Stimulated activated naive CD8-positive, alpha-beta T cell treated with anti-CD3 and anti-CD28 coated beads, Interleukin-15, Interleukin-2, amounts not matched to agents 100 ng/mL and 50 ng/mL, for 24 hours (primary cell): ENCODE measurements around the gene NKD2.

Source experiments
- H3K27ac Mint-ChIP-seq: one replicate; pipeline ENCODE4 v1.8.0; 2021; ENCODE audit warnings: mild to moderate bottlenecking, mixed read lengths
- H3K27me3 Mint-ChIP-seq: one replicate; pipeline ENCODE4 v1.8.0; 2021; ENCODE audit warnings: mixed read lengths
- H3K36me3 Mint-ChIP-seq: one replicate; pipeline ENCODE4 v1.8.0; 2021; ENCODE audit warnings: low read depth, mixed read lengths
- H3K4me1 Mint-ChIP-seq: one replicate; pipeline ENCODE4 v1.8.0; 2021; ENCODE audit warnings: low read depth, mixed read lengths
- H3K4me3 Mint-ChIP-seq: one replicate; pipeline ENCODE4 v1.8.0; 2021; ENCODE audit warnings: mild to moderate bottlenecking, mixed read lengths
- H3K9me3 Mint-ChIP-seq: one replicate; pipeline ENCODE4 v1.8.0; 2021; ENCODE audit warnings: mixed read lengths

The NKD2 gene, protein sequence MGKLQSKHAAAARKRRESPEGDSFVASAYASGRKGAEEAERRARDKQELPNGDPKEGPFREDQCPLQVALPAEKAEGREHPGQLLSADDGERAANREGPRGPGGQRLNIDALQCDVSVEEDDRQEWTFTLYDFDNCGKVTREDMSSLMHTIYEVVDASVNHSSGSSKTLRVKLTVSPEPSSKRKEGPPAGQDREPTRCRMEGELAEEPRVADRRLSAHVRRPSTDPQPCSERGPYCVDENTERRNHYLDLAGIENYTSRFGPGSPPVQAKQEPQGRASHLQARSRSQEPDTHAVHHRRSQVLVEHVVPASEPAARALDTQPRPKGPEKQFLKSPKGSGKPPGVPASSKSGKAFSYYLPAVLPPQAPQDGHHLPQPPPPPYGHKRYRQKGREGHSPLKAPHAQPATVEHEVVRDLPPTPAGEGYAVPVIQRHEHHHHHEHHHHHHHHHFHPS

DNA sequence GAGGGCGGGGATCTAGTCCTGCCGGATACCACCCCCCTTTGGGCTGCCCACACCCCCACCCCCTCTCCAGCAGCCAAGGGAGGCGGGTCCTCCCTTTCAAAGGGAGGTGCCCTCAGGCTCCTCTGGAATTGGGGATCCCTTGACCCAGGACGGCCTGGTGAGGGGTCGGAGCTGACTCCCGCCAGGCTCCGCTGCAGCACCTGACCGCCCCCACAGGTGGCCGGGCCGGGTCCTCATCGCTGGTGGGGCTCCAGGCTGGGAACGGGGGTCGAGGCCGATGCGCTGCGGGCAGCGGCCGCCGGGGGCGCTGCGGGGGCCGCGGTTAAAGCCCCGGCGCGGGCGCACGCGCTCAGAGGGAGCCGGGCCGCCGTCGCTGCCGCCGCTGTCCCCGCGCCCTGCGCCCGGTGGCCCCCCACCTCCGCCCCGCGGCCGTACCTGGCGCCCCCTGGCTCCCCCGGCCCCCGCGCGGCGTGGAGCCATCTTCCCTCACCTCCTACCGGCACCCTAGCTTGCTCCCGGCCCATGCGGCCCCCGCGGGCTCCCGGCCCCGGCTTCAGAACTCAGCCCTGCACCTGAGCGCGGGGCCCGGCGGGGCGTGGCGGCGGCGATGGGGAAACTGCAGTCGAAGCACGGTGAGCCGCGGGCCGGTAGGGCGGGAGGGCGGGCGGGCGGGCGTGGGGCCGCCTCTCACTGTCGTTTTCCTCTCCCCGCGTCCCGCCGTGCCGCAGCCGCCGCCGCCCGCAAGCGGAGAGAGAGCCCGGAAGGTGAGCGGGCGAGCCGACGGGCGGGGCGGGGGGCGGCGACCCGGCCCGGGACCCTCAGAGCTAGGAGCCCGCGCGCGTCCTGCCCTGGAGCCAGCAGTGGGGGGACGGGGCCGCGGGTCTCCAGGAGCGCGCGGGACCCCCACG lies at the start of gene NKD2:
Gene NKD2 (plus strand): TSS at position 352 of the 908 bp plus-strand sequence. CDS start 256 bp downstream, at position 608.
- Mint-ChIP-seq H3K27me3 (peaks cover 53% of the 10 kb centered on the region), H3K4me1 (peaks cover 24% of the 10 kb centered on the region), H3K27ac (no peak within 1 kb of the TSS), H3K9me3 (no peaks in the 10 kb centered on the region), H3K4me3 (peak within 1 kb of the TSS; percentile 6), H3K36me3 (no peaks in the 10 kb centered on the region)

DNA sequence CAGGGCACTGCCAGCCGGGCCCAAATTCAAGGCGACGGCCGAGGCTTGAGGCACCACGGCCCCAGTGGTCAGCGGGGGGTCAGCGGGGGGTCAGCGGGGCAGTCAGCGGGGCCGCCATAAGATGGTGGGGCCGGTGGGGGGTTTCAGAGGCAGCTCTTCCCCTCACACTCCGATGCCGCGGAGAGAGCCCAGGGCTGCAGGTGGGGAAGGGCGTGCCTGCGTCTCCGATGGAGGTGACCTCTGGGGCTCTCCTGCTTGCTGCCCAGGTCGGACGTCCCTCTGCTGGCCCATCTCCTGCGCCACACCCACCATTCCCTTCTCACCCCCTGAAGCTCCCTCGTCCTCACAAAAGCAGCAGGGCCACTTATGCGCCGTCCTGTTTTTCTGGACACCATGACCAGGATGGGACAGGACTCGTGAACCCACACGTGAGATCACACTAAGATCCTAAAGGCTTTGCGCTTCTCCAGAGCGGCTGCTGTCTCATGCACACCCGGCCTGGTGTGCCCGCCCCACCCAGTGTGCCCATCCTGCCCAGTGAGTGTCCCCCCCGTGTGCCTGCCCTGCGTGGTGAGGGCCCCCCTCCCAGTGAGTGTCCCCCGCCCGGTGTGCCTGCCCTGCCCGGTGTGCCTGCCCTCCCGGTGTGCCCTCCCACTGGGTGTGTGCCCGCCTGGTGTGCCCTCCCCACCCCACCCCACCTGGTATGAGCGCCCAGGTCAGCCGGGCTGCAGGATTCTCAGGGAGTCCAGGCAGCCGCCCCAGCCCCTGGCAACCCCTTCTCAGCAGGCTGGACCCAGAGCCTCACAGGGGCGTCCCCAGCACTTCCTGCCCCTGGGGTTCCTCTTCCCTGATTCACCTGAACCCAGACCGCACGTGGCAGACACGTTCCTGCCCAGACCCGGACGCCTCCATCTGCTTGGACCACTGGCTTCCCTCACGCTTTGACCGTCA lies 48.7 kb upstream of the NKD2 start:
- H3K27me3 Mint-ChIP-seq: peaks cover 32% of the 10 kb centered on the region
- H3K4me1 Mint-ChIP-seq: peaks cover 49% of the 10 kb centered on the region
- no peak overlapping the region for H3K27ac Mint-ChIP-seq
- H3K9me3 Mint-ChIP-seq: no peaks in the 10 kb centered on the region
- no peak overlapping the region for H3K4me3 Mint-ChIP-seq
- H3K36me3 Mint-ChIP-seq: no peaks in the 10 kb centered on the region

DNA sequence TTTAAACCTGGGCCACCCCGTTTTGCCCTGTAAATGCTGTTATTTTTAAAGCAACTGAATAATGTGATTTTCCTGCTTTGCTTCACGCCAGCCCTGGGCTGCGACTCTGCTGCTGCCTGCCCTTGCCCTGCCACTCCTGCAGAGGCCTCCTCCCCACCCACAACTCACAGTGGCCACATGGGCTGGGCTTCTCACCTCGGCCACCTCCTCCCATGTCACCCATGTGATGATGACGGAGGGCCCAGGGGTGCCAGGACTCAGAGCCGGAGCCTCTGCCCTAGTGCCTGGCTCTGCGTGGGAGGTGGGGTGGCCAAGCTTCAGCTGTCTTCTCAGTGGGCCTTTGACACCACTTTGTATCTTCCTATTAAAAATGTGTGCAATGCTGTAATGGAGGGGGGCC lies 48.1 kb upstream of the NKD2 start:
- no peak overlapping the region for H3K27ac Mint-ChIP-seq
- no peak overlapping the region for H3K4me3 Mint-ChIP-seq
- H3K27me3 Mint-ChIP-seq: peaks cover 32% of the 10 kb centered on the region
- no peaks in the 10 kb centered on the region for H3K9me3 Mint-ChIP-seq
- peaks cover 43% of the 10 kb centered on the region for H3K4me1 Mint-ChIP-seq
- H3K36me3 Mint-ChIP-seq: no peaks in the 10 kb centered on the region

DNA sequence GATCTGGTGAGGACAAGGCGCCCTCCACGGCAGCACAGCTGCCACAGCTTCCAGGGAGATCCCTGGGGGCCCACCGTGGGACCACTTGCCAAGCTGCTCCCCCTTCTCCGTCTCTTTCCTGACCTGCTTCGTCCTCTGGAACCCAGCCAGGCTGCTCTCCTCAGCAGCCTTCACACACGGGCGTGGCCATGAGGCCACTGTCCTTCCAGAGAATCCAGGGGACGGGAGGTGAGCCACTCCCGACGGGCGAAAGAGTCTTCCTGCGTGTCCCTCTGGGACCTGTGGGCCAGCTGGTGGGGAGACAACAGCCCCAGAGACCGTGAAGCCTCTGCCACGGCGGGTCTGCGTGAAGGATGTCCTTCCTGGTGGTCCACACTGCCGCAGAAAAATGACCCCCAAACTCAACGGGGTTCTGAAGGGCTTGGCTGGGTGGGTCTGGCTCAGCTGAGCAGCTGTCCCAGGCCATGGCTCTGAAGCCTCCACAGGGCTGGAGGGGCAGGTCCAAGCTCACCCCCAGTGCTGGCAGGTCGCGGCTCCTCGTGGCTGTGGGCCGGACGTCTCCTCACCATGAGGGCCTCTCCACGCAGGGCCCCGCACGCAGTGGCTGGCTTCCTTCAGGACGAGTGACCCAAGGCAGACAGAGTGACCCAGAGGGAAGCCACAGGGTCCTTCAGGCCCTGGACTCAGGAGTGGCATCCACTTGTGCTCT lies 47.4 kb upstream of the NKD2 start:
- Mint-ChIP-seq H3K4me3 (no peak overlapping the region), H3K4me1 (peaks cover 39% of the 10 kb centered on the region), H3K27ac (no peak overlapping the region), H3K36me3 (no peaks in the 10 kb centered on the region), H3K27me3 (peaks cover 33% of the 10 kb centered on the region), H3K9me3 (no peaks in the 10 kb centered on the region)

DNA sequence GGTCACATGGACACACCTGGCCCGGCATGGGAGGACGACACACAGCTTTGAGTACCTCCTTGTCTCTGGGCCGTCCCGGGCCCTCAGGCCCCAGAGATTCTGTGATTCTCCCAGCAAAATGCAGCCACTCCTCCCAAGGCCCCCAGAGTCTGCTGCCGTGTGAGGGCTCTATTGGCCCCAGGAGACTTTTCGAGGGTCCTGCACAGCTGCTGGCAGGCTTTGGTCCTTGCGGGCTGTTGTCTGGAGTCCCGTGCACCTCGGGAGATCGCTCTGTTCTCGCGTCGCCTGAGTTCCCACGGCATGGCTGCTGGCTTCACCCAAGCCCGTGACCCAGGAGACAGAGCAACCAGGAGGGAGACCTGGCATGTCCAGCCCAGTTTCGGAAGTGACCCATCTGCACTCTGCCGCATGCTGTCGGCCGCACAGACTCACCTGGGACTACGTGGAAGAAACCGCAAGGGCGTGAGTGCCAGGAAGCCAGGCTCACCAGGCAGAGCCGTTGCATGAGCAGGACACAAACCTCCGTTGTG lies 46.8 kb upstream of the NKD2 start:
- Mint-ChIP-seq H3K4me3 (no peak overlapping the region), H3K27ac (no peak overlapping the region), H3K27me3 (peaks cover 31% of the 10 kb centered on the region), H3K36me3 (no peaks in the 10 kb centered on the region), H3K9me3 (no peaks in the 10 kb centered on the region), H3K4me1 (peaks cover 33% of the 10 kb centered on the region)

DNA sequence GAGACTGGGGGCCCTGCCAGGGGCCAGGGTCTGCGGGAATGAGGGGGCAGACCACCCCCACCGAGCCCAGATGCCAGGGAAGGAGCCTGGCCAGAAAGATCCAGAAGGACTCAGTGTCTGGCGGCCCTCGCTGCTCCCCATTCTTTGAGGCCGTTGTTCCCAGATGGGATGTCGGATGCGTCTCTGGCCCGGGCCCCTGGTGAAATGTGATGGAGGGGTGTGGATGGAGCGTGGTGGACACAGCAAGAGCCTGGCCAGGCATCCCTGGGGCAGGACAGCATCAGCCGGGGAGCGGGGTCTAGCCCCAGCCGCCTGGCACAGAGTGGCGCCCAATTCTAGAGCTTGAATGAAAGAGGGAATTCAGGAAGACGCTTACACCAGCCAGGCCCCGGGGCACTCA lies 46.2 kb upstream of the NKD2 start:
- no peaks in the 10 kb centered on the region for H3K9me3 Mint-ChIP-seq
- H3K27ac Mint-ChIP-seq: no peak overlapping the region
- peaks cover 28% of the 10 kb centered on the region for H3K4me1 Mint-ChIP-seq
- H3K36me3 Mint-ChIP-seq: no peaks in the 10 kb centered on the region
- H3K27me3 Mint-ChIP-seq: peaks cover 36% of the 10 kb centered on the region
- no peak overlapping the region for H3K4me3 Mint-ChIP-seq

DNA sequence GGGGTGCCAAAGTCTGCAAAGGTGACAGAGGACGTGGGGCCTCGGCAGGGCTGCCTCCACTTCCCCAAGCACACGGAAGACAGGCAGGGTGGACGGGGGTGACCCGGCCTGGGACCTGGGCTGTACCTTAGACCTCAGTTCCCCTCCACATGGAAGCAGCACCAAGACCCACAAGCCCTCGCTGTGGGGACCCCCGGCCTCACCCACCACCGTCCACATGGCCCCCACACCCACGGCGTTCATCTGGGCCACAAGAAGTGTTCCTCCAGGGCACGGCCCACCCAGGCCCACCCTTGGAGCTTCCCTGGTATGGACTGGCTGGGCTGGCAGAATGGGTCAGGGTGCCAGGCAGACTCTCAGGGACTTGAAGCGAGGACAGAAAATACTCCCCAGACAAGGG lies 45.8 kb upstream of the NKD2 start:
- peaks cover 40% of the 10 kb centered on the region for H3K27me3 Mint-ChIP-seq
- no peak overlapping the region for H3K4me3 Mint-ChIP-seq
- H3K27ac Mint-ChIP-seq: no peak overlapping the region

DNA sequence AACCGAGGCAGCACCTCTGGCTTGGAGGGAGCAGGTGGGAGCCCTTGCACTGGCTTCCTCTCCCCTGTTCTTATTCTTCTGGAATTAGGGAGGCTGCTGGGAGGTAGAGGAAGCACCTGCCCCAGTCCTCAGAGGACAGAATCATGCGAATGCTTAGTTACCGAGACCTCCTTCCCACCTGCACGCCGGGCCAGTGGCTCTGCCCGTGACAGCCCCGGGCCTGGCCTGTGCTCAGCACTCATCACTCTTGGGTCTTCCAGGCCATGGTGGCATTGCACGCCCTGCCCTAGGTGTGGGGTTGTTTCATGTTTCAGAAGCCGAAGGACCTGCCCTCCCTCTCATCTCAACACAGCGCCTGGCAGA lies 45.3 kb upstream of the NKD2 start:
- peaks cover 45% of the 10 kb centered on the region for H3K27me3 Mint-ChIP-seq
- H3K4me1 Mint-ChIP-seq: peaks cover 20% of the 10 kb centered on the region
- H3K4me3 Mint-ChIP-seq: no peak overlapping the region
- no peaks in the 10 kb centered on the region for H3K36me3 Mint-ChIP-seq
- H3K9me3 Mint-ChIP-seq: no peaks in the 10 kb centered on the region
- no peak overlapping the region for H3K27ac Mint-ChIP-seq

More for the DNA sequence above, 45.8 kb upstream of the NKD2 start:
- H3K9me3 Mint-ChIP-seq: no peaks in the 10 kb centered on the region
- peaks cover 24% of the 10 kb centered on the region for H3K4me1 Mint-ChIP-seq
- no peaks in the 10 kb centered on the region for H3K36me3 Mint-ChIP-seq

DNA sequence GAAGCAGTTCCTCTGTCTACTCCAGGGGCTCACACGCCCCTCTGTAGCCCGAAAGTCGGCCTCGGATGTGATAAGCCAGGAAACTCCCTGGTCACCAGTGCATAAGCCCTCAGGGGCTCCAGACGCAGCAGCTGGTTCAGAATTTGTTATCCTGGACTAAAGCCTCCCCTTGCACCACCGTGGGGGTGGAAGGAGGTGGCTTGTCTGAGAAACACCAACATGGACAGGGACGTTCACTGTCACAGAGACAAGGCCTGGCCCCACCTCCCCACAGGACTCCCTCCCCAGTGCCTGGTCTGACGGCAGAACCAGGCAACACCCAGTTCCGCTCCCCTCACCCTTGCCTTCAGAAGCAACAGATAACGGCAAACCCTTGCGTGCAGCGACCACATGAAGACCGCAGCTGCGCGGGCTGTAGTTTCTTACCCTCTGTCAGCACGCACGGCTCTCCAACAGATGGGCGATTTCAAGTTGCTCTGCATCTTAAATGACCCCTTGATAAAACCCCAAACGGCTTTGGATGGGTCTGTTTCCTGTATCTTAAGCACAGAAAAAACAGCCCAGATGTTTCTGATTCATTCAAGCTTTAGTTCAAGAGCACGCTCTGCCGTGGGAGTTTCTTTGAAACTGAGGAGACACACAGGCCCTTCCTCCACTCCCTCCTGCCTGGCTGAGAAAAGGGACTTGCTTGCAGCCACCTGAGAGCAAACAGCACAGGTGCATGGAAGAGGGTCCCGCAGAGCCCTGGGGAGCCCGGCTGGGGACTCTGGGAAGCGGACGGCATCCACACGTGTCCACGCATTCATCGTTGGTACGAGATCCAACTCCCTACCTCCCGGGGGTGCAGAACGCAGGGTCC lies 44.7 kb upstream of the NKD2 start:
- H3K4me1 Mint-ChIP-seq: peaks cover 23% of the 10 kb centered on the region
- H3K4me3 Mint-ChIP-seq: peak overlapping the region; percentile 53
- no peaks in the 10 kb centered on the region for H3K9me3 Mint-ChIP-seq

DNA sequence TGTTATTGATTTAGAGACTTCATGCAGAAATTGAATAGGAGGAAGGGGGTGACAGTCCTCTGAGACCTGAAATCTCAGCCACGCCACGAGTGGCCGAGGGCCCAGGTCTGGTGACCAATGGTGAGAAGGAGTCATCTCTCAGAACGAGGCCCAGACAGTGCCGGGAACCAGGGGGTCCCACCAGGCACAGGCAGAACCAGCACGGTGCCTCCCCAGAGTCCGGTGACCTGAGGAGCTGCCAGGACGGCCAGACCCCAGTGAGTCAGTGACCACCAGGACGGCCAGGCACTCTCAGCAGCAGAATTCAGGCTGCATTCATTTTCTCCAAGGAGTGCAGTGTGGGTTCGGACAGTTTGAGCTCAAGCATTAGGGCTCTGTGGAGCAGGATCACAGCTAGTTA lies 43.8 kb upstream of the NKD2 start:
- peaks cover 60% of the 10 kb centered on the region for H3K27me3 Mint-ChIP-seq
- H3K27ac Mint-ChIP-seq: no peak overlapping the region
- H3K4me1 Mint-ChIP-seq: peaks cover 28% of the 10 kb centered on the region
- no peaks in the 10 kb centered on the region for H3K36me3 Mint-ChIP-seq
- H3K9me3 Mint-ChIP-seq: no peaks in the 10 kb centered on the region
- no peak overlapping the region for H3K4me3 Mint-ChIP-seq

More for the DNA sequence above, 44.7 kb upstream of the NKD2 start:
- H3K36me3 Mint-ChIP-seq: no peaks in the 10 kb centered on the region
- H3K27ac Mint-ChIP-seq: peak overlapping the region; percentile 36
- H3K27me3 Mint-ChIP-seq: peaks cover 51% of the 10 kb centered on the region

DNA sequence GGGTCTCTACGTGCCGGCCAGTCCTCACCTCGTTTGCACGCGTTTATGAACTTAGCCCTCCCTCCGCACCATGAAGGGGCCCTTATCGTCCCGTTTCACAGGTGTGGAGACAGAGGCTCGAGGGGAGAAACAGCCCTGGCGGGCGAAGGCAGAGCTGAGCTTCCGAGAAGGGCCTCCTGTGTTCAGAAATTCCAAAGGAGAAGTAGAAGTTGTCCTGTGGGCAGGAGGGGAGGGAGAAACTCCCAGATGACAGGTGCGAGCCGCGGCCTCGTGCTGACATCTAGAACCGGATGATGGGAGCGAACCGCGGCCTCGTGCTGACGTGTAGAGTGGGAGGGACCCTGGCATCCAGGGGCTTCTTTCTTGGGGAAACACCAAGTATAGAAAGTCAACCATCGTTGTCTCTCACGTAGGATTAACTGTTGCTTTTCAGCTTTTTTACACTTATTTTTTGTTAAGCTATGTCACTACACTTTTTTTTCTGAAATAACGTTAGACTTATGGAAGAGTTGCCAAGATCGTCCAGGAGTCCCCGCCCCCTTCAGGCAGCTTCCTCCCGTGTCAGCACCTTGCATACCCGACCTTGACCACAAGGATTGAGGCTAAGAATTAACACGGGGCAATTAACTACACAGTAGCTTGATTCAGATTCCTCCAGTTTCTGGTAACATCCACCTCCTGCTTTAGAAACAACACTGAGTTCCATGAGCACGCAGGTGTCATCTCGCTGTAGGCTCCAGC lies 42.8 kb upstream of the NKD2 start:
- H3K27ac Mint-ChIP-seq: no peak overlapping the region
- H3K27me3 Mint-ChIP-seq: peaks cover 60% of the 10 kb centered on the region
- H3K4me1 Mint-ChIP-seq: peaks cover 28% of the 10 kb centered on the region
- H3K9me3 Mint-ChIP-seq: no peaks in the 10 kb centered on the region
- no peak overlapping the region for H3K4me3 Mint-ChIP-seq
- H3K36me3 Mint-ChIP-seq: no peaks in the 10 kb centered on the region

DNA sequence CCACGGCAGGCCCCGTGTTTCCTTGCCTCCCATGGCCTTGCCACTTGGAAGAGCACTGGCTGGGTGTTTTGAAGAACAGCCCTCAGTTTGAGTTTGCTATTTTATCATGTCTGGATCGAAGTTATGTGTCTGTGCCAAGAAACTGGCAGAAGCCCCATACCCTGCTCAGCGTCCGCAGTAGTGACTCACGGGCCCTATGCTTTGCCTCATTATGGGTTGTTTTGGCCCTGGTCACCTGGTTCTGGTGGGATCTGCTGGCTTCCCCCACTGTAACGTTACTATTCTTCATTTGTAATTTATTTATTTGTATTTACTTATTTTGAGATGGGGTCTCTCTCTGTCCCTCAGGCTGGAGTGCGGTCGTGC lies 42.3 kb upstream of the NKD2 start:
- Mint-ChIP-seq H3K27ac (no peak overlapping the region), H3K36me3 (no peaks in the 10 kb centered on the region), H3K9me3 (no peaks in the 10 kb centered on the region), H3K4me3 (no peak overlapping the region), H3K27me3 (peaks cover 60% of the 10 kb centered on the region), H3K4me1 (peaks cover 28% of the 10 kb centered on the region)
